GM12874 (cell line): ENCODE results near the gene ABCG1.

Experiments used
- CTCF ChIP-seq: IDR thresholded peaks from 2 replicates; pipeline ENCODE4 v1.5.1; 2011; ENCODE audit warnings: low read depth, mild to moderate bottlenecking, control low read depth, low read length, moderate library complexity; ENCODE audit not compliant: insufficient read depth

ABCG1 gene

GRCh38 chr21:42287193-42288083 is 68.5 kb downstream of the ABCG1 start:
- TF ChIP-seq CTCF = no peak

- no peak for TF ChIP-seq CTCF
Observed at GRCh38 chr21:42288962-42289361, 70.0 kb downstream of the ABCG1 start.

- TF ChIP-seq CTCF = no peak
Observed at GRCh38 chr21:42289926-42290325, 71.0 kb downstream of the ABCG1 start.

GRCh38 chr21:42290505-42290904 is 71.6 kb downstream of the ABCG1 start:
- no peak for TF ChIP-seq CTCF

- TF ChIP-seq CTCF = no peak
Observed at GRCh38 chr21:42291003-42291750, 72.2 kb downstream of the ABCG1 start.

- TF ChIP-seq CTCF = no peak
Observed at GRCh38 chr21:42291751-42292562, 73.0 kb downstream of the ABCG1 start.
